HepG2 (cell line): Measurements from ENCODE around the gene TMEM247. TPM values are rescaled to one million over a fixed set of nuclear protein-coding genes. Genes with fewer than 3 reads are reported as not detected.

Experiments
- DPF2 ChIP-seq: sonication (generic); formaldehyde crosslinking; IDR thresholded peaks from 2 replicates; pipeline ENCODE4 v1.4.0; 2020; ENCODE audit warnings: mild to moderate bottlenecking, low read depth, missing genetic modification reagents, borderline replicate concordance
- ELF3 ChIP-seq: IDR thresholded peaks from 2 replicates; pipeline ENCODE4 v1.6.1; 2016; ENCODE audit warnings: missing genetic modification reagents, missing compliant biosample characterization
- FOXA1 ChIP-seq, 2 experiments: fragments of 450-650 bp in 1 of 2; sonication (generic) in 1 of 2; formaldehyde crosslinking in 1 of 2; IDR thresholded peaks; 2 replicates each; pipeline versions ENCODE4 v1.4.0 to v1.6.1; 2016 to 2020; ENCODE audit warnings: missing genetic modification reagents in 1 of 2
- HMG20A ChIP-seq: IDR thresholded peaks from 2 replicates; pipeline ENCODE4 v1.6.1; 2016; ENCODE audit warnings: borderline replicate concordance
- HOXA5 ChIP-seq: sonication (generic); formaldehyde crosslinking; IDR thresholded peaks from 2 replicates; pipeline ENCODE4 v1.4.0; 2020; ENCODE audit warnings: missing genetic modification reagents
- POLR2G ChIP-seq: fragments of 200-400 bp; formaldehyde crosslinking; IDR thresholded peaks from 2 replicates; pipeline ENCODE4 v1.6.1; 2018; ENCODE audit warnings: mild to moderate bottlenecking, low read depth, low read length, moderate library complexity
- RAD21 ChIP-seq: fragments of 450-650 bp; formaldehyde crosslinking; IDR thresholded peaks from 2 replicates; pipeline ENCODE4 v1.5.0; 2020; ENCODE audit warnings: mild to moderate bottlenecking
- SMARCC2 ChIP-seq: fragments of 450-650 bp; IDR thresholded peaks from 2 replicates; pipeline ENCODE4 v1.6.1; 2017; ENCODE audit warnings: antibody characterized with exemption, mild to moderate bottlenecking
- TOPORS ChIP-seq: sonication (generic); formaldehyde crosslinking; IDR thresholded peaks from 2 replicates; pipeline ENCODE4 v1.8.0; 2023; ENCODE audit warnings: mild to moderate bottlenecking, missing genetic modification reagents
- ZNF274 ChIP-seq: sonication (generic); formaldehyde crosslinking; IDR thresholded peaks from 2 replicates; pipeline ENCODE4 v1.5.1; 2020; ENCODE audit warnings: mild to moderate bottlenecking, missing genetic modification reagents
- ZNF34 ChIP-seq: sonication (generic); formaldehyde crosslinking; IDR thresholded peaks from 2 replicates; pipeline ENCODE4 v1.4.0; 2020; ENCODE audit warnings: mild to moderate bottlenecking, missing genetic modification reagents, borderline replicate concordance
- ZNF629 ChIP-seq: sonication (generic); formaldehyde crosslinking; conservative IDR thresholded peaks from 2 replicates; pipeline ENCODE4 v1.5.0; 2020; ENCODE audit warnings: missing genetic modification reagents
- ZNF777 ChIP-seq: sonication (generic); formaldehyde crosslinking; IDR thresholded peaks from 2 replicates; pipeline ENCODE4 v1.4.0; 2020; ENCODE audit warnings: missing genetic modification reagents
- polyA plus RNA-seq, 8 experiments: library from polyadenylated mRNA; depleted of rRNA in 3 of 8; stranded (reverse) in 7 of 8; unstranded in 1 of 8; fragments of >200 nt; fragmentation: Illumina TruSeq in 4 of 8; extraction: Trizol in 4 of 8; gene quantifications; 2 replicates each; pipeline versions ENCODE4 v1.2.1 to v1.2.3, GENCODE V29; 2011 to 2016; ENCODE audit warnings: low read depth in 4 of 8, missing spikeins in 1 of 8, mixed read lengths in 1 of 8; ENCODE audit not compliant: insufficient read depth in 1 of 8
- total RNA-seq, 5 experiments: library from RNA; depleted of rRNA; stranded (reverse); fragments of >200 nt; fragmentation: Illumina TruSeq; extraction: Trizol; gene quantifications; 2 replicates each; pipeline ENCODE4 v1.2.3, GENCODE V29; 2016; ENCODE audit warnings: low read depth in 1 of 5
- TF ChIP-seq, protein P1 (sequence below): sonication (generic); formaldehyde crosslinking; IDR thresholded peaks from 2 replicates; pipeline ENCODE4 v1.5.1; 2020; ENCODE audit warnings: missing genetic modification reagents, mild to moderate bottlenecking, borderline replicate concordance
- TF ChIP-seq, protein P2 (sequence below): IDR thresholded peaks from 2 replicates; pipeline ENCODE4 v1.6.1; 2016; ENCODE audit warnings: missing biosample characterization, missing genetic modification reagents, low read depth
- TF ChIP-seq, protein P3 (sequence below): IDR thresholded peaks from 2 replicates; pipeline ENCODE4 v1.6.1; 2016; ENCODE audit warnings: mild to moderate bottlenecking
- TF ChIP-seq, protein P4 (sequence below): sonication (generic); formaldehyde crosslinking; IDR thresholded peaks from 2 replicates; pipeline ENCODE4 v1.4.0; 2020; ENCODE audit warnings: missing genetic modification reagents, borderline replicate concordance
- TF ChIP-seq, protein P5 (sequence below): sonication (generic); formaldehyde crosslinking; IDR thresholded peaks from 2 replicates; pipeline ENCODE4 v1.4.0; 2020; ENCODE audit warnings: mild to moderate bottlenecking, missing genetic modification reagents

Gene TMEM247
- total and polyA plus RNA-seq, 2 of the 13 experiments (the other 11 are each of a cell fraction or from before 2014, with no cell fraction given), result not detected

DNA sequence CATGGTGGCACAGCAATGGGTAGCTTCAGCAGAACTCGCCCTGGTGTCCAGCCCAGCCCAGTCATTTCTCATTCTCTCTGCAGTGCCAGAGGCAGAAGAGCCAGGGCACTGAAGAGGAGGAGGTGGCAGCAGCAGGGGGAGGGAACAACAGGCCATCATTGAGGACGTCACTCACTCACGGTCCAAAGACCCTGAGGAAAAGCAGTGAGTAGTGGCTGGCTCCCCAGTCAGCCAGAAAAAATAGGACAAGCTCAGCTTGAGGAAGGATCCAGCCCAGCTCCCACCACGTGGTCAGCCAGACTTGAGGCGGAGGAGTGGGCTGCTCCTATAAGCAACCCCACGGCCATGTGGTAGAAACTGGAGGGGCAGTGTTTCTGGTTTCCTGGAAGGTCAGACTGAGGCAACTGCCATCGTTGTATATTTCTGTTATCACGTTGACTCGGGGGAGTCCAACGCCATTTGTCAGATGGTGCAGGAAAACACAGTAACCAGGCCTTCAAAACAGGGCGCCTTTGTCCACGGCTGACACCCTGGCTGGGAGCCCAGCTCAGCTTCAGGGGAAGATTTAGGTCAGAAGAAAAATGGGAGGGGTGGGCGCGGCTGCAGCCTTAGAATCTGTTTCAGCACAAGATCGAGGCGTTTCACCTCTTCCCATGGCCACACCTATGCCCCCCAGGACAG, 19.0 kb upstream of the TMEM247 start (continued):
- TF ChIP-seq, protein P1, sequence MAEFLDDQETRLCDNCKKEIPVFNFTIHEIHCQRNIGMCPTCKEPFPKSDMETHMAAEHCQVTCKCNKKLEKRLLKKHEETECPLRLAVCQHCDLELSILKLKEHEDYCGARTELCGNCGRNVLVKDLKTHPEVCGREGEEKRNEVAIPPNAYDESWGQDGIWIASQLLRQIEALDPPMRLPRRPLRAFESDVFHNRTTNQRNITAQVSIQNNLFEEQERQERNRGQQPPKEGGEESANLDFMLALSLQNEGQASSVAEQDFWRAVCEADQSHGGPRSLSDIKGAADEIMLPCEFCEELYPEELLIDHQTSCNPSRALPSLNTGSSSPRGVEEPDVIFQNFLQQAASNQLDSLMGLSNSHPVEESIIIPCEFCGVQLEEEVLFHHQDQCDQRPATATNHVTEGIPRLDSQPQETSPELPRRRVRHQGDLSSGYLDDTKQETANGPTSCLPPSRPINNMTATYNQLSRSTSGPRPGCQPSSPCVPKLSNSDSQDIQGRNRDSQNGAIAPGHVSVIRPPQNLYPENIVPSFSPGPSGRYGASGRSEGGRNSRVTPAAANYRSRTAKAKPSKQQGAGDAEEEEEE, result 0 out of 2 replicates have a peak, but pooled peaks have one; percentile 1
- TF ChIP-seq ZNF34 (CRISPR knock-in tag) (no peak), HMG20A (CRISPR knock-in tag) (peak; percentile 2; the same call in 1 of the 2 replicates), ELF3 (CRISPR knock-in tag) (no peak), HOXA5 (CRISPR knock-in tag) (no peak), ZNF629 (CRISPR knock-in tag) (no peak), DPF2 (no peak), POLR2G (no peak), ZNF274 (CRISPR knock-in tag) (0 out of 2 replicates have a peak, but pooled peaks have one; percentile 36), ZNF777 (no peak), RAD21 (CRISPR knock-in tag) (no peak), TOPORS (CRISPR knock-in tag) (peak; percentile 69; the same call in 1 of the 2 replicates), SMARCC2 (no peak), FOXA1 (IDR thresholded peaks at IDR 0.05) (no peak), FOXA1 (CRISPR knock-in tag; IDR thresholded peaks at IDR 0.05) (no peak)
- TF ChIP-seq, protein P2, sequence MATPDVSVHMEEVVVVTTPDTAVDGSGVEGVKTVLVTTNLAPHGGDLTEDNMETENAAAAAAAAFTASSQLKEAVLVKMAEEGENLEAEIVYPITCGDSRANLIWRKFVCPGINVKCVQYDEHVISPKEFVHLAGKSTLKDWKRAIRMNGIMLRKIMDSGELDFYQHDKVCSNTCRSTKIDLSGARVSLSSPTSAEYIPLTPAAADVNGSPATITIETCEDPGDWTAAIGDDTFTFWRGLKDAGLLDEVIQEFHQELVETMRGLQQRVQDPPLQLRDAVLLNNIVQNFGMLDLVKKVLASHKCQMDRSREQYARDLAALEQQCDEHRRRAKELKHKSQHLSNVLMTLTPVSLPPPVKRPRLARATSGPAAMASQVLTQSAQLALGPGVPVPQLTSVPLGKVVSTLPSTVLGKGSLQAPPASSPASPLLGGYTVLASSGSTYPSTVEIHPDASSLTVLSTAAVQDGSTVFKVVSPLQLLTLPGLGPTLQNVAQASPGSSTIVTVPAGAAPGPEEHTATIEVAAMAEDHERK (CRISPR knock-in tag), result no peak
- TF ChIP-seq, protein P3, sequence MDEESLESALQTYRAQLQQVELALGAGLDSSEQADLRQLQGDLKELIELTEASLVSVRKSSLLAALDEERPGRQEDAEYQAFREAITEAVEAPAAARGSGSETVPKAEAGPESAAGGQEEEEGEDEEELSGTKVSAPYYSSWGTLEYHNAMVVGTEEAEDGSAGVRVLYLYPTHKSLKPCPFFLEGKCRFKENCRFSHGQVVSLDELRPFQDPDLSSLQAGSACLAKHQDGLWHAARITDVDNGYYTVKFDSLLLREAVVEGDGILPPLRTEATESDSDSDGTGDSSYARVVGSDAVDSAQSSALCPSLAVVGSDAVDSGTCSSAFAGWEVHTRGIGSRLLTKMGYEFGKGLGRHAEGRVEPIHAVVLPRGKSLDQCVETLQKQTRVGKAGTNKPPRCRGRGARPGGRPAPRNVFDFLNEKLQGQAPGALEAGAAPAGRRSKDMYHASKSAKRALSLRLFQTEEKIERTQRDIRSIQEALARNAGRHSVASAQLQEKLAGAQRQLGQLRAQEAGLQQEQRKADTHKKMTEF (CRISPR knock-in tag), result no peak
- TF ChIP-seq, protein P4, sequence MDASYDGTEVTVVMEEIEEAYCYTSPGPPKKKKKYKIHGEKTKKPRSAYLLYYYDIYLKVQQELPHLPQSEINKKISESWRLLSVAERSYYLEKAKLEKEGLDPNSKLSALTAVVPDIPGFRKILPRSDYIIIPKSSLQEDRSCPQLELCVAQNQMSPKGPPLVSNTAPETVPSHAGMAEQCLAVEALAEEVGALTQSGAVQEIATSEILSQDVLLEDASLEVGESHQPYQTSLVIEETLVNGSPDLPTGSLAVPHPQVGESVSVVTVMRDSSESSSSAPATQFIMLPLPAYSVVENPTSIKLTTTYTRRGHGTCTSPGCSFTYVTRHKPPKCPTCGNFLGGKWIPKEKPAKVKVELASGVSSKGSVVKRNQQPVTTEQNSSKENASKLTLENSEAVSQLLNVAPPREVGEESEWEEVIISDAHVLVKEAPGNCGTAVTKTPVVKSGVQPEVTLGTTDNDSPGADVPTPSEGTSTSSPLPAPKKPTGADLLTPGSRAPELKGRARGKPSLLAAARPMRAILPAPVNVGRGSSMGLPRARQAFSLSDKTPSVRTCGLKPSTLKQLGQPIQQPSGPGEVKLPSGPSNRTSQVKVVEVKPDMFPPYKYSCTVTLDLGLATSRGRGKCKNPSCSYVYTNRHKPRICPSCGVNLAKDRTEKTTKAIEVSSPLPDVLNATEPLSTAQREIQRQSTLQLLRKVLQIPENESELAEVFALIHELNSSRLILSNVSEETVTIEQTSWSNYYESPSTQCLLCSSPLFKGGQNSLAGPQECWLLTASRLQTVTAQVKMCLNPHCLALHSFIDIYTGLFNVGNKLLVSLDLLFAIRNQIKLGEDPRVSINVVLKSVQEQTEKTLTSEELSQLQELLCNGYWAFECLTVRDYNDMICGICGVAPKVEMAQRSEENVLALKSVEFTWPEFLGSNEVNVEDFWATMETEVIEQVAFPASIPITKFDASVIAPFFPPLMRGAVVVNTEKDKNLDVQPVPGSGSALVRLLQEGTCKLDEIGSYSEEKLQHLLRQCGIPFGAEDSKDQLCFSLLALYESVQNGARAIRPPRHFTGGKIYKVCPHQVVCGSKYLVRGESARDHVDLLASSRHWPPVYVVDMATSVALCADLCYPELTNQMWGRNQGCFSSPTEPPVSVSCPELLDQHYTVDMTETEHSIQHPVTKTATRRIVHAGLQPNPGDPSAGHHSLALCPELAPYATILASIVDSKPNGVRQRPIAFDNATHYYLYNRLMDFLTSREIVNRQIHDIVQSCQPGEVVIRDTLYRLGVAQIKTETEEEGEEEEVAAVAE (CRISPR knock-in tag), result no peak
- TF ChIP-seq, protein P5, sequence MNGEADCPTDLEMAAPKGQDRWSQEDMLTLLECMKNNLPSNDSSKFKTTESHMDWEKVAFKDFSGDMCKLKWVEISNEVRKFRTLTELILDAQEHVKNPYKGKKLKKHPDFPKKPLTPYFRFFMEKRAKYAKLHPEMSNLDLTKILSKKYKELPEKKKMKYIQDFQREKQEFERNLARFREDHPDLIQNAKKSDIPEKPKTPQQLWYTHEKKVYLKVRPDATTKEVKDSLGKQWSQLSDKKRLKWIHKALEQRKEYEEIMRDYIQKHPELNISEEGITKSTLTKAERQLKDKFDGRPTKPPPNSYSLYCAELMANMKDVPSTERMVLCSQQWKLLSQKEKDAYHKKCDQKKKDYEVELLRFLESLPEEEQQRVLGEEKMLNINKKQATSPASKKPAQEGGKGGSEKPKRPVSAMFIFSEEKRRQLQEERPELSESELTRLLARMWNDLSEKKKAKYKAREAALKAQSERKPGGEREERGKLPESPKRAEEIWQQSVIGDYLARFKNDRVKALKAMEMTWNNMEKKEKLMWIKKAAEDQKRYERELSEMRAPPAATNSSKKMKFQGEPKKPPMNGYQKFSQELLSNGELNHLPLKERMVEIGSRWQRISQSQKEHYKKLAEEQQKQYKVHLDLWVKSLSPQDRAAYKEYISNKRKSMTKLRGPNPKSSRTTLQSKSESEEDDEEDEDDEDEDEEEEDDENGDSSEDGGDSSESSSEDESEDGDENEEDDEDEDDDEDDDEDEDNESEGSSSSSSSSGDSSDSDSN (CRISPR knock-in tag), result 0 out of 2 replicates have a peak, but pooled peaks have one; percentile 18
